MM.1S (cell line): Measurements from ENCODE around the gene PIR.

Source experiments
- EZH2 ChIP-seq: fragments of 300-600 bp; sonication (generic); optimal IDR thresholded peaks from 2 replicates; pipeline ENCODE3; 2017; ENCODE audit warnings: low read depth, mild to moderate bottlenecking, antibody characterized with exemption, low read length, mixed read lengths
- TF ChIP-seq, protein P1 (sequence below): fragments of 300-600 bp; sonication (generic); IDR thresholded peaks from 2 replicates; pipeline ENCODE4 v1.5.1; 2016; ENCODE audit warnings: antibody characterized with exemption, low read length, mixed read lengths

GRCh38 chrX:15434205-15434604 lies 58.9 kb downstream of the PIR start:
- TF ChIP-seq, protein P1, sequence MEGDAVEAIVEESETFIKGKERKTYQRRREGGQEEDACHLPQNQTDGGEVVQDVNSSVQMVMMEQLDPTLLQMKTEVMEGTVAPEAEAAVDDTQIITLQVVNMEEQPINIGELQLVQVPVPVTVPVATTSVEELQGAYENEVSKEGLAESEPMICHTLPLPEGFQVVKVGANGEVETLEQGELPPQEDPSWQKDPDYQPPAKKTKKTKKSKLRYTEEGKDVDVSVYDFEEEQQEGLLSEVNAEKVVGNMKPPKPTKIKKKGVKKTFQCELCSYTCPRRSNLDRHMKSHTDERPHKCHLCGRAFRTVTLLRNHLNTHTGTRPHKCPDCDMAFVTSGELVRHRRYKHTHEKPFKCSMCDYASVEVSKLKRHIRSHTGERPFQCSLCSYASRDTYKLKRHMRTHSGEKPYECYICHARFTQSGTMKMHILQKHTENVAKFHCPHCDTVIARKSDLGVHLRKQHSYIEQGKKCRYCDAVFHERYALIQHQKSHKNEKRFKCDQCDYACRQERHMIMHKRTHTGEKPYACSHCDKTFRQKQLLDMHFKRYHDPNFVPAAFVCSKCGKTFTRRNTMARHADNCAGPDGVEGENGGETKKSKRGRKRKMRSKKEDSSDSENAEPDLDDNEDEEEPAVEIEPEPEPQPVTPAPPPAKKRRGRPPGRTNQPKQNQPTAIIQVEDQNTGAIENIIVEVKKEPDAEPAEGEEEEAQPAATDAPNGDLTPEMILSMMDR = no peak
- no peak for TF ChIP-seq EZH2
